Endothelial cell (in vitro differentiated cells): ENCODE measurements around the gene HS6ST3. TPM values are rescaled to one million over a fixed set of nuclear protein-coding genes. Genes with fewer than 3 reads are reported as not detected.

Experiments used
- DNase-seq: peaks from one replicate; pipeline ENCODE4 v3.0.0; 2021; ENCODE audit warnings: low spot score
- H3K27ac Mint-ChIP-seq: one replicate; pipeline ENCODE4 v1.8.0; 2021; ENCODE audit warnings: mixed read lengths, inconsistent platforms; ENCODE audit not compliant: unreplicated experiment
- H3K27me3 Mint-ChIP-seq: one replicate; pipeline ENCODE4 v1.8.0; 2021; ENCODE audit warnings: mild to moderate bottlenecking, moderate library complexity, mixed read lengths, inconsistent platforms; ENCODE audit not compliant: unreplicated experiment
- H3K36me3 Mint-ChIP-seq: one replicate; pipeline ENCODE4 v1.8.0; 2021; ENCODE audit warnings: mild to moderate bottlenecking, low read depth, mixed read lengths, inconsistent platforms; ENCODE audit not compliant: unreplicated experiment
- H3K4me1 Mint-ChIP-seq: one replicate; pipeline ENCODE4 v1.8.0; 2021; ENCODE audit warnings: mild to moderate bottlenecking, mixed read lengths, inconsistent platforms; ENCODE audit not compliant: unreplicated experiment
- H3K4me3 Mint-ChIP-seq: one replicate; pipeline ENCODE4 v1.8.0; 2021; ENCODE audit warnings: mild to moderate bottlenecking, mixed read lengths, inconsistent platforms; ENCODE audit not compliant: unreplicated experiment
- H3K9me3 Mint-ChIP-seq: one replicate; pipeline ENCODE4 v1.8.0; 2021; ENCODE audit warnings: mixed read lengths, inconsistent platforms; ENCODE audit not compliant: unreplicated experiment
- CTCF ChIP-seq: fragments of 200-600 bp; sonication (generic); IDR thresholded peaks from one replicate; pipeline ENCODE4 v1.5.0; 2021; ENCODE audit warnings: antibody characterized with exemption; ENCODE audit not compliant: unreplicated experiment
- total RNA-seq: library from RNA; stranded (reverse); fragmentation: NEBNext Ultra II Directional; extraction: Animal tissue kit (Norgen Biotek cat#: 25700); gene quantifications from one replicate; pipeline ENCODE4 v1.2.1, GENCODE V29; 2021; ENCODE audit not compliant: unreplicated experiment

Gene HS6ST3
- total RNA-seq, 1 donor from 2014 or later, result 1.9 TPM

- no peak overlapping the region for H3K27ac Mint-ChIP-seq
- no peak for TF ChIP-seq CTCF
- peaks cover under 1% of the 10 kb centered on the region for H3K27me3 Mint-ChIP-seq
- peaks cover 5% of the 10 kb centered on the region for H3K9me3 Mint-ChIP-seq
- H3K4me1 Mint-ChIP-seq, result peaks cover 2% of the 10 kb centered on the region
- H3K36me3 Mint-ChIP-seq, result no peaks in the 10 kb centered on the region
- no peak overlapping the region for H3K4me3 Mint-ChIP-seq
- DNase-seq, result no peak
These were observed 108.1 kb downstream of the HS6ST3 start for GRCh38 chr13:96198038-96198437.

GRCh38 chr13:96199315-96199714 is 109.4 kb downstream of the HS6ST3 start:
- no peak for DNase-seq
- peaks cover 1% of the 10 kb centered on the region for H3K27me3 Mint-ChIP-seq
- no peaks in the 10 kb centered on the region for H3K36me3 Mint-ChIP-seq
- no peak for TF ChIP-seq CTCF
- H3K27ac Mint-ChIP-seq, result no peak overlapping the region
- H3K4me3 Mint-ChIP-seq, result no peak overlapping the region
- peaks cover 5% of the 10 kb centered on the region for H3K9me3 Mint-ChIP-seq
- no peaks in the 10 kb centered on the region for H3K4me1 Mint-ChIP-seq

DNA sequence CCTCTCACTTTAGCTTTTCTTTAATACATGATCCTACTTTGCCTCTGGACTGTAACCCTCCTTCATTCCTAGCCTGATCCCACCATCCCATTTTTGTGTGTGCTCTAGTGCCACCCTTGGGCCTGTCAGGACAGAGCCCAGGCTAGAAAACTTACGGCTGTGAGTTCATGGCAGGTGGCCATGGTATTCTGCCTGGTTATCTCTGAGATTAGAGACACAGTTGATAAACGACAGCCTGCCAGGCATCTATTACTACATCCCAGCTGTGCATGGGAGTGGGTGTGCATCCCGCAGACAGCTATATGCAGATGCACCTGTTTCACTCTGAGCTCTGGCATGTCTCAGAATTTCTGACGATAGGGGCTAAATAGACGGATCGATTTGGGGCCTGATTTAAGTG is 110.9 kb downstream of the HS6ST3 start:
- no peak for DNase-seq
- TF ChIP-seq CTCF, result no peak
- H3K27me3 Mint-ChIP-seq, result peaks cover 3% of the 10 kb centered on the region
- H3K4me3 Mint-ChIP-seq, result no peak overlapping the region
- no peak overlapping the region for H3K27ac Mint-ChIP-seq
- peaks cover 5% of the 10 kb centered on the region for H3K9me3 Mint-ChIP-seq
- no peaks in the 10 kb centered on the region for H3K4me1 Mint-ChIP-seq
- no peaks in the 10 kb centered on the region for H3K36me3 Mint-ChIP-seq

DNA sequence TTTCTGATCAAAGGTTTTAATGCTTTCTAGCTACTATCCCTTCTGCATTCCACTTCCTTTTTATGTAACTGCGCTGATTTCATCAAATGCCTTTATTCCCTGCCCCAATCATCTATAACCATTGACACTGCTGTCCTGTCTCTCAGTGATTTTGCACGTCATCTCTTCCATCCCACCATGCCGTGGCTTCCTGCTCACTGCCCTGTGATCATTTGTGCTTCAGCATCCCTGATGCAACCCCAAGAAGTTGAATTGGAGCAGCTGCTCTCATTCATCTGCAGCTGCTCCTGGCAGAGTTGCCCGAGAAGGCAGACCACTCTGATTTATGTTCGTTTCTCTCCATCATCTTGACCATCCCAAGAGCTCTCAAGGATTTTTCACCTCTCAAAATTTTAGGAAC is 112.4 kb downstream of the HS6ST3 start:
- DNase-seq, result no peak
- no peak for TF ChIP-seq CTCF
- Mint-ChIP-seq H3K27me3 (peaks cover 3% of the 10 kb centered on the region), H3K9me3 (peaks cover 5% of the 10 kb centered on the region), H3K36me3 (no peaks in the 10 kb centered on the region), H3K27ac (no peak overlapping the region), H3K4me1 (no peaks in the 10 kb centered on the region), H3K4me3 (no peak overlapping the region)

DNA sequence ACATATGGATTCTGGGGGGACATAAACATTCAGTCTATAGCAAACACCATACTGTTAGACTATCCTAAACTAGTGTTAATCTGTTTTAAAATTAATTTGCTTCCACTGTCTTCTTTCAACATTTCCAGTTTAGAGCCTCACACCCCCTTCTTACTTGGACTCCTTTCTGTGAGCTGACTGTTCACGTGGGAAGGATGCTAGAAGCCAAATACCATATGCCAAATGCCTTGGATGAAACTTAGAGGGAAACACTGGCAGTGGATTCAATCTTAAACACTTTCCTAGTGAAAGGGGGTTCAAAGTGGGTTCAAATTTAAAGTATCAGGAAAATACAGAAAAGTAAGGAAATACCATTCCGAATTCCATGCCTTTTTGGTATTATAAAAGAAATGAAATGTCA is 113.6 kb downstream of the HS6ST3 start:
- H3K27ac Mint-ChIP-seq, result no peak overlapping the region
- H3K9me3 Mint-ChIP-seq, result peaks cover 5% of the 10 kb centered on the region
- H3K4me1 Mint-ChIP-seq, result no peaks in the 10 kb centered on the region
- no peak overlapping the region for H3K4me3 Mint-ChIP-seq
- no peaks in the 10 kb centered on the region for H3K36me3 Mint-ChIP-seq
- DNase-seq, result no peak
- H3K27me3 Mint-ChIP-seq, result peaks cover 3% of the 10 kb centered on the region
- TF ChIP-seq CTCF, result no peak
